Non-pigmented ciliary epithelial cell (primary cell): ENCODE results near the gene CRYBG1.
"Not testable (repeated sequence)": the region's sequence is repeated elsewhere in the genome, so short reads cannot be mapped to it uniquely, and the experiment has no call there.

Experiments
- DNase-seq: peaks from one replicate; pipeline ENCODE4 v3.0.0-alpha.2; 2010; ENCODE audit warnings: low read depth

The CRYBG1 gene

GRCh38 chr6:106555767-106556166, 195.2 kb downstream of the CRYBG1 start:
- no peak for DNase-seq

GRCh38 chr6:106556368-106556960, 195.9 kb downstream of the CRYBG1 start:
- no peak for DNase-seq

GRCh38 chr6:106557837-106558236, 197.3 kb downstream of the CRYBG1 start:
- no peak for DNase-seq

DNA sequence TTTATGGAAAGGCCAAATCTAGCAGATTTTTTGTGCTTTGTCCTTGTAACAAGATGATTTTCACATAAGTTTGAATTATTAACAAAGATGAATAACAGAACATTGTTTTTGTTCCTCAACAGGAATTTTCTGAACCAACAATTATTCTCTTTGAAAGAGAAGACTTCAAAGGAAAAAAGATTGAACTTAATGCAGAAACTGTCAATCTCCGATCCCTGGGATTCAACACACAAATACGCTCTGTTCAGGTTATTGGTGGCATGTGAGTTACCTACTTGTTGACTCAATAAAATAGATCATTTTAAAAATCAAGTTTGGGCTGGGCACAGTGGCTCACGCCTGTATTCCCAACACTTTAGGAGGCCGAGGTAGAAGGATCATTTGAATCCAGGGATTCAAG, 197.8 kb downstream of the CRYBG1 start:
- DNase-seq = no peak

DNA sequence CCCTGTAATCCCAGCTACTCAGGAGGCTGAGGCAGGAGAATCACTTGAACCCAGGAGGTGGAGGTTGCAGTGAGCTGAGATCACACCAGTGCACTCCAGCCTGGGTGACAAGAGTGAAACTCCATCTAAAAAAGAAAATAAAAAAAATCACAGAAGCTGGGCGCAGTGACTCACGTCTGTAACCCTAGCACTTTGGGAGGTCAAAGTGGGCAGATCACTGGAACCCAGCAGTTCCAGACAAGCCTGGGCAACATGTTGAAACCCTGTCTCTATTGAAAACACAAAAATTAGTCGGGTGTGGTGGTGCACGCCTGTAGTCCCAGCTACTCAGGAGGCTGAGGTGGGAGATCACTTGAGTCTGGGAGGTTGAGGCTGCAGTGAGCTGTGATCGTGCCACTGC, 199.1 kb downstream of the CRYBG1 start:
- DNase-seq = not testable (repeated sequence)

DNA sequence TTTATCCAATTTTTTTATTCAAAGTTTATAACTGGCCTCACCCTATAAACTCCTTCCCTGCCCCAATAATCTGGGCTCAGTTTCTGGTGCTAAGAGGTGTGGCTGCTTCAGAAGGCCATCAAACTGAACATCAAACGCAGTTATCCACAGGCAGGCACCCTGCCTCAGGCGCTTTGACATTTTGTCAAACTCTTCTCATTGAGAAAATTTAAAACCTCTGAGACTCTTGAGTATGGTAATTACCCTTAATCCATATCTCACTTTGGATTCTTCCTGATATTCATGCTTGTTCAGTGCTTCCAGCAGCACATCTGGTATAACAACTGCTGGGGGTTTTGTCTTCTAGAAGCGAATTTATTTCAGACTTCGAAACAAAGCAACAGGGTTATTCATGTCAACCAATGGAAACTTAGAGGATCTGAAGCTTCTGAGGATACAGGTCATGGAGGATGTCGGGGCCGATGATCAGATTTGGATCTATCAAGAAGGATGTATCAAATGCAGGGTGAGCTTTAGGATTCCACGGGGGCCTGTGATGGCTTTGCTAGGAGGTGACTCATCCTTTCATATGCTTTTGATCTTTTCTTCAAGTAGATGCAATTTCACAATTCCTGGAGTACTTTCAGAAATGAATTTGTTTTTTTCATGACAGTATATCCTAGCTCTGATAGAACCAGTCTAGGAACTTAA, 200.6 kb downstream of the CRYBG1 start:
- DNase-seq = peak; percentile 37

- no peak for DNase-seq
These were observed 201.3 kb downstream of the CRYBG1 start for GRCh38 chr6:106561686-106562405.

- no peak for DNase-seq
These were observed 203.1 kb downstream of the CRYBG1 start for GRCh38 chr6:106563614-106564013.

DNA sequence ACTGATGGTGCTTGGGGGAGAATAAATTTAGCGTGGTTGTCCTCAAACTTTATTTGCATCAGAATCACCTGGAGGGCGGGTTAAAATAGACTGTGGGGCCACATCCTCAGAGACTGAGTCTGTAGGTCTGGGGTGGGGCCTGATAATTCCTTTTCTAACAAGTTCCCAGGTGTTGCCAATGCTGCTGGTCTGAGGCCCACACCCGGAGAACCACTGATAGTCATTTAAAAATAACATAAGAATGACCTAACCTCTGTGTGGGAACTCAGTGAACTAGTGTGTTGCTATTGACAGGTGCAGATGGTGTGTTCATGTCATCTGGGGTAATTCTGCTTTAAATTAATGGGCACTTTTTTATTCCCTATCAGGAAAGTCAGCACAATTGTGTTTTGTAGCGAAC, 204.0 kb downstream of the CRYBG1 start:
- no peak for DNase-seq

GRCh38 chr6:106568530-106568929, 208.0 kb downstream of the CRYBG1 start:
- no peak for DNase-seq

- DNase-seq = no peak
These were observed 208.9 kb downstream of the CRYBG1 start for GRCh38 chr6:106569428-106569827.

DNA sequence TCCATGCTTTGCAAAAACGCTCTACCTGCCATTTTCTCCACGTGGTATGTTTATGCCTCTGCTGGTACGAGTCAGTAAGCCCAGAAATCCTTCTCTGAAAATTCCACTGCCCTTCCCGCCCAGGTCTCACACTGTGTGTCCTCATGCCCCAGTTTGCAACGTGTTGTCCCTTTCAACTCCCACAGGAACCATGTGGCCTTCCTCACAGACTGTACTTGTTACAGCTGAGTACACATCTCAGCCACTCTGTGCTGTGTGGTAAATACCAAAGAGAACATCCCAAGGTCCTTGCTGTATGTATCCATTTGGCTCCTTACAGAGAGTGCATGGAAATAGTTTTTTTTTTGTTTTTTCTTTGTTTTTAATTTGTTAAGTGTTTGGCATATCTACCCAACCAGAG, 211.9 kb downstream of the CRYBG1 start:
- no peak for DNase-seq

GRCh38 chr6:106572875-106573585, 212.5 kb downstream of the CRYBG1 start:
- no peak for DNase-seq

GRCh38 chr6:106574741-106575458, 214.4 kb downstream of the CRYBG1 start:
- no peak for DNase-seq

- no peak for DNase-seq
These were observed 218.8 kb downstream of the CRYBG1 start for GRCh38 chr6:106579281-106579680.

DNA sequence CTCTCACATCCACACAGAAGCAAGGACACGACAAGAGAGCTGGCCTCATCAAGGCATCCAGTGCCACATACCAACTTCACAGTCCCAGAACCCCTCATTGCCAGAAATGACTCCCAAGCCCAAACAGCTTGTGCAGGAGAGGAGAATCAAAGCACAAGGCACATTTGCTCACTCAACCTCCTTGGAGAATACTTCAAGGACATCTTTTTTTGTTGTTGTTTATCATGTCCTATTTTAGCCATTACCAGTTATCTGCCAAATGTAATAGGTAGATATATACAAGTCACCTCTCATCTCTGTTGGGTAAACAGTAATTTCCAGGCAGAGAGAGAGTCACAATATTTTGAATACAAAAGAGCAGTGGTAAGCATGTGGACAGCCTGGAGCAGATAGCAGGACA, 221.0 kb downstream of the CRYBG1 start:
- no peak for DNase-seq

DNA sequence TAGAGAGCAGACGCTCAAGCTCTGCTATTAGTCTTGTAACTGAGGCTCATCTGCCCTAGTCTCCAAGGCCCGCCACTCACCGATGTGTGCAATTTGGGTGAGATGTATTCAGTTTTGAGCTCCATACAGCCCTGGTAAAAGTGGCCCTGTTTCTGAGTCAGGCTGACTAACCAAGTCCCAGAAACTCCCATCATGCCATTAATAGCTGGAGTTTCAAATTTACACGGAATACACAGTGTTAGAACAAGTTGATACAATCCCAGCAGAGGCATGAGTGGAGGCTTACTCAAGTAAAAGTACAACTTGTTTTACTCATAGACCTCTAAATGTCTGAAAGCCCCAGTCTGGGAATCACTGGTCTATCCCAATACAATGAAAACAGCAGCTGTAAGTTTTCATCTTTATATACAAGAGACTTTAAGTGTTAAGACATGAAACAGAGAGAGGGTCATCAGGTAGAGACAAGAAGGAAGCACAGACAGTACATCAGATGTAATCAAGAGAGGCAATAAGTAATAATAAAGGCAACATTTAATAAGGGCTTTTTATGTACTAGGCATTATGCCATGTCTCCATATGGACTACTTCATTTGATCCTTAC, 226.4 kb downstream of the CRYBG1 start:
- no peak for DNase-seq

DNA sequence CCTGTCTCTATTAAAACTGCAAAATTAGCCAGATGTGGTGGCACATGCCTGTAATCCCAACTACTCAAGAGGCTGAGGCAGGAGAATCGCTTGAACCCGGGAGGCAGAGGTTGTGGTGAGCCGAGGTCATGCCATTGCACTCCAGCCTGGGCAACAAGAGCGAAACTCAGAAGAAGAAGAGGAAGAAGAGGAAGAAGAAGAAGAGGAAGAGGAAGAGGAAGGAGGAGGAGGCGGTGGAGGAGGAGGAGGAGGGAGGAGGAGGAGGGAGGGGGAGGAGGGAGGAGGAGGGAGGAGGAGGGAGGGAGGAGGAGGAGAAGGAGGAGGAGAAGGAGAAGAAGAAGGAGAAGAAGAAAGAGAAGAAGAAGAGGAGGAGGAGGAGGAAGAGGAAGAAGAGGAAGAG, 228.4 kb downstream of the CRYBG1 start:
- not testable (repeated sequence) for DNase-seq

- DNase-seq = peak; percentile 70
These were observed 230.8 kb downstream of the CRYBG1 start for GRCh38 chr6:106591111-106591825.

DNA sequence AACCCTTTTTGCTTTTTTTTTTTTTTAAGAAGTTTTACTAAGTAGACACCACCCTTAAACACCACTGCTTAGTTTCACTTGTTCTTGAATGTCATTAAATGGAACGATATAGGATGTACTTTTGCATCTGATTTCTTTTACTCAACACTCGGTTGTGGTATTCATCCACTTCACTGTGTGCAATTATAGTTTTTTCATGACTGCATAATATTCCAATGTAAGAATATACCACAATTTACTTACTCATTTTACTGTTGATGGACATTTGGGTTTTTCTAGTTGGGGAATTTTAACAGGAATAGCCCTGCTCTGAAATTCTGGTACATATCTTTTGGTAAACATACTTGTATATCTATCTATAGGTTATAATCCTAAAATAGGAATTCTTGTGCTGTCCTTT, 238.9 kb downstream of the CRYBG1 start:
- no peak for DNase-seq

DNA sequence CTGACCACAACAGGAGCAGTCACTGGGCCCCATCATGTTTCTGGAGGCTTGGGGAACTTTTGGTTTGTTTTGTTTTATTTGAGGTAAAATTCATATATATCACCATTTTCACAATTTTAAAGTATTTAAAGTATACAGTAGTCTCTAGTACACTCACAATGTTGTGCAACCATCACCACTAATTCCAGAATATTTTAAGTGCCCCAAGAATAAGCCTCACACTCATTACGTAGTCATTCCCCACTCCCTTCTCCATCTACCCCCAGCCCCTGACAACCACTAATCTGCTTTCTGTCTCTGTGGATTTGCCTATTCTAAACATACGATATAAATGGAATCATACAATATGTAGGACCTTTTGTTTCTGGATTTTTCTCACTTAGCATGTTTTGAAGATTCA, 239.8 kb downstream of the CRYBG1 start:
- DNase-seq = no peak
